Neutrophil (primary cell): ENCODE data around the gene FBXL3.
A peak's percentile ranks its signal among the peaks of the same experiment; 100 is the strongest.

Experiments
- H3K27ac ChIP-seq: fragments of 200-600 bp; sonication (generic); 2 replicates; pipeline ENCODE4 v1.5.1; 2016; ENCODE audit warnings: mild to moderate bottlenecking, moderate library complexity
- H3K27me3 ChIP-seq: fragments of 200-600 bp; sonication (generic); 2 replicates; pipeline ENCODE4 v1.6.0; 2016; ENCODE audit warnings: mild to moderate bottlenecking
- H3K36me3 ChIP-seq: fragments of 200-600 bp; sonication (generic); 2 replicates; pipeline ENCODE4 v1.5.1; 2017
- H3K4me1 ChIP-seq, 2 experiments: fragments of 200-600 bp in 1 of 2; sonication (generic) in 1 of 2; 1 replicate in 1 of 2; 2 replicates in 1 of 2; pipeline versions ENCODE4 v1.5.1 to v1.6.1; 2013 to 2016; ENCODE audit warnings: low read depth in 1 of 2, low read length in 1 of 2, mild to moderate bottlenecking in 1 of 2, moderate library complexity in 1 of 2; ENCODE audit not compliant: control insufficient read depth in 1 of 2, insufficient read depth in 1 of 2
- H3K4me3 ChIP-seq, 2 experiments: fragments of 200-600 bp in 1 of 2; sonication (generic) in 1 of 2; 1 replicate in 1 of 2; 2 replicates in 1 of 2; pipeline ENCODE4 v1.5.1; 2013 to 2016; ENCODE audit warnings: low read depth in 1 of 2, low read length in 1 of 2, mild to moderate bottlenecking in 1 of 2, moderate library complexity in 1 of 2
- H3K9me3 ChIP-seq: fragments of 200-600 bp; sonication (generic); 2 replicates; pipeline ENCODE4 v1.5.1; 2016
- CTCF ChIP-seq: fragments of 200-600 bp; sonication (generic); IDR thresholded peaks from 2 replicates; pipeline ENCODE4 v1.5.1; 2016; ENCODE audit warnings: antibody characterized with exemption

FBXL3 gene

GRCh38 chr13:76983676-76984075 lies 43.3 kb downstream of the FBXL3 start:
- no peaks in the 10 kb centered on the region for H3K36me3 ChIP-seq
- no peaks in the 10 kb centered on the region for H3K9me3 ChIP-seq
- peaks cover 58% of the 10 kb centered on the region for H3K27me3 ChIP-seq
- no peak overlapping the region for H3K27ac ChIP-seq
- H3K4me1 ChIP-seq = peaks cover 5 to 6% of the 10 kb centered on the region in 2 experiments
- TF ChIP-seq CTCF = no peak
- H3K4me3 ChIP-seq = no peak overlapping the region

DNA sequence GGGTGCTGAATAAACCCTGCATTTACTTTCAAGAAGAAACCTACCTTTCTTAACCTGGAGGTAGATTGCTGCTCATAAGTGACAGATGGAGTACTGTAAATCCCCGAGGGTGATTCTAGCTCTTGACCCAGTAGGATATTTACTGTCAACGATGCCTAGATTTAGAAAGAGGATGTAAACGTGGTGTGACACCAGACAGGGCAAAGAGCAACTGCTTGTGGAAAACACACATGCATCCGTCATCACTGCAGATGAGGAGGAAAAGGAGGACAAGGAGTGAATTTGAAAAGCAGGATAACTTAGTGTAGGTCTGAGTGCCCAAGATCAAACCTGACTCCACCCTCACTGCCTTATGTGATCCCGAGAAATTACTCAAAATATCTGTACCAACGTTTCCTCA lies 44.9 kb downstream of the FBXL3 start:
- no peak for TF ChIP-seq CTCF
- Histone ChIP-seq H3K36me3 (no peaks in the 10 kb centered on the region), H3K4me3 (no peak overlapping the region), H3K27ac (no peak overlapping the region), H3K4me1 (peaks cover 5 to 6% of the 10 kb centered on the region in 2 experiments), H3K9me3 (no peaks in the 10 kb centered on the region), H3K27me3 (peaks cover 67% of the 10 kb centered on the region)

- Histone ChIP-seq H3K4me3 (peak overlapping the region in 1 of 2 experiments; percentile 7), H3K27me3 (peaks cover 64% of the 10 kb centered on the region), H3K4me1 (peaks cover 5 to 6% of the 10 kb centered on the region in 2 experiments), H3K9me3 (no peaks in the 10 kb centered on the region), H3K36me3 (no peaks in the 10 kb centered on the region), H3K27ac (no peak overlapping the region)
- peak; percentile 87 for TF ChIP-seq CTCF
These were observed 46.8 kb downstream of the FBXL3 start for GRCh38 chr13:76980075-76980718.

DNA sequence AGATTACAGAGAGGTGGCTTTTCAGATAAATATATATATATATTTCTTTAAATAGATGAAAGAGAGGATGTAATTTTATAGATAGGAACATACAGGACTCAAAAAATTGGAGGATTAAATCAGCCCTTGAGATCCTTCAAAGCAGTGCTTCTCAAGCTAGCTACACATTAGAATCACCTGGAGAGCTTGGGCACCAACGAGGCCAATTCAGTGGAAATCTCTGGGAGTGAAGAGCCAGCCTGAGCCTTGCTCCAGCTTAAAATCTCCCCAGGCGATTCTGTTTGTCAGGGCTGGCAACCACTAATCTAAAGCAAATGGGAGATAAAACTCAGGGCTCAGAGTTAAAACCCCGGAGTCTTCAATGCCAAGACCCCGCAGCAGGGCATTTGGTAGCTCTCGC lies 50.0 kb downstream of the FBXL3 start:
- H3K27ac ChIP-seq = no peak overlapping the region
- no peak overlapping the region for H3K4me3 ChIP-seq
- no peaks in the 10 kb centered on the region for H3K36me3 ChIP-seq
- no peaks in the 10 kb centered on the region for H3K9me3 ChIP-seq
- no peak for TF ChIP-seq CTCF
- peaks cover 90% of the 10 kb centered on the region for H3K27me3 ChIP-seq
- peaks cover 5 to 6% of the 10 kb centered on the region in 2 experiments for H3K4me1 ChIP-seq

DNA sequence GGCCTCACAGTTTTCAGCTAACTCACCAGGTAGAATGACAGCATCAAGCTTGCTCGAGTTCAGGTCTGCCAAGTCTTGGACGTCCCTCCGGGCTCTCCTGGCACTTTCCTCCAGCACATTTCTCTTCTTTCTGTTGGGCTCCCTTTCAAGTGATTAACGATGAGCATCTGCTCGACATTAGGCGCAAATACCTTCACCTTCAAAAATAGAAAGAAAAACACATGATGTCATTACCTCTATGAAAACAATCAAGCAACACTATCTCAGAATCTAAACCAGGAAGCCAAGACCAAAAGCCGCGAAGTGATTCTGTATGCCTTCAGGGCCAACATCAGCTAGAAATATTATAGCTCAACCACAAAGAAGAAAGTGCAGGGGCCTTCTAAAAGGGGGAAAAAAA lies 50.5 kb downstream of the FBXL3 start:
- no peak for TF ChIP-seq CTCF
- H3K9me3 ChIP-seq = no peaks in the 10 kb centered on the region
- peaks cover 90% of the 10 kb centered on the region for H3K27me3 ChIP-seq
- no peak overlapping the region for H3K27ac ChIP-seq
- H3K36me3 ChIP-seq = no peaks in the 10 kb centered on the region
- peaks cover 5 to 6% of the 10 kb centered on the region in 2 experiments for H3K4me1 ChIP-seq
- H3K4me3 ChIP-seq = no peak overlapping the region
